HepG2 (cell line): ENCODE data around the gene TSKU. TPM values are rescaled to one million over a fixed set of nuclear protein-coding genes. Genes with fewer than 3 reads are reported as not detected.

Experiments used
- BCL6 ChIP-seq: IDR thresholded peaks from 2 replicates; pipeline ENCODE4 v1.6.1; 2016; ENCODE audit warnings: missing genetic modification reagents, missing compliant biosample characterization
- DPF2 ChIP-seq: sonication (generic); formaldehyde crosslinking; IDR thresholded peaks from 2 replicates; pipeline ENCODE4 v1.4.0; 2020; ENCODE audit warnings: mild to moderate bottlenecking, low read depth, missing genetic modification reagents, borderline replicate concordance
- FOXP4 ChIP-seq: sonication (generic); formaldehyde crosslinking; IDR thresholded peaks from 2 replicates; pipeline ENCODE4 v1.4.0; 2020; ENCODE audit warnings: missing genetic modification reagents
- GFI1 ChIP-seq: sonication (generic); formaldehyde crosslinking; IDR thresholded peaks from 2 replicates; pipeline ENCODE4 v1.5.0; 2020; ENCODE audit warnings: missing genetic modification reagents, mild to moderate bottlenecking, borderline replicate concordance
- HDAC2 ChIP-seq: sonication (generic); formaldehyde crosslinking; IDR thresholded peaks from 2 replicates; pipeline ENCODE4 v1.4.0; 2020; ENCODE audit warnings: missing genetic modification reagents
- HNF4A ChIP-seq: sonication (generic); formaldehyde crosslinking; IDR thresholded peaks from 2 replicates; pipeline ENCODE4 v1.4.0; 2020; ENCODE audit warnings: missing genetic modification reagents
- MAZ ChIP-seq, 2 experiments: sonication (generic) in 1 of 2; formaldehyde crosslinking in 1 of 2; IDR thresholded peaks; 2 replicates each; pipeline versions ENCODE4 v1.5.0 to v1.6.1; 2012 to 2020; ENCODE audit warnings: low read depth in 2 of 2, mild to moderate bottlenecking in 2 of 2, borderline replicate concordance in 1 of 2, improper control_type of control experiment in 1 of 2, low read length in 1 of 2, missing genetic modification reagents in 1 of 2, moderate library complexity in 1 of 2
- MED1 ChIP-seq: sonication (generic); formaldehyde crosslinking; IDR thresholded peaks from 2 replicates; pipeline ENCODE4 v1.4.0; 2020; ENCODE audit warnings: missing genetic modification reagents
- NR2F6 ChIP-seq, 2 experiments: IDR thresholded peaks; 2 replicates each; pipeline ENCODE4 v1.6.1; 2016; ENCODE audit warnings: antibody characterized with exemption in 1 of 2, mild to moderate bottlenecking in 1 of 2
- RCOR2 ChIP-seq: IDR thresholded peaks from 2 replicates; pipeline ENCODE4 v1.6.1; 2016; ENCODE audit warnings: missing biosample characterization, missing genetic modification reagents
- RXRA ChIP-seq: sonication (generic); formaldehyde crosslinking; IDR thresholded peaks from 2 replicates; pipeline ENCODE4 v1.5.1; 2020; ENCODE audit warnings: missing genetic modification reagents
- RXRB ChIP-seq: IDR thresholded peaks from 2 replicates; pipeline ENCODE4 v1.6.1; 2016; ENCODE audit warnings: borderline replicate concordance, missing genetic modification reagents, missing compliant biosample characterization
- SAP130 ChIP-seq: IDR thresholded peaks from 2 replicates; pipeline ENCODE4 v1.6.1; 2016; ENCODE audit warnings: low read depth
- SKI ChIP-seq: fragments of 450-650 bp; IDR thresholded peaks from one replicate; pipeline ENCODE4 v1.6.1; 2018; ENCODE audit warnings: mild to moderate bottlenecking; ENCODE audit not compliant: partially characterized antibody
- THRA ChIP-seq: sonication (generic); formaldehyde crosslinking; IDR thresholded peaks from 2 replicates; pipeline ENCODE4 v1.4.0; 2020; ENCODE audit warnings: missing genetic modification reagents, borderline replicate concordance
- ZFP36L1 ChIP-seq: sonication (generic); formaldehyde crosslinking; IDR thresholded peaks from 2 replicates; pipeline ENCODE4 v1.8.0; 2022; ENCODE audit warnings: mild to moderate bottlenecking, missing genetic modification reagents, moderate library complexity
- ZNF589 ChIP-seq: sonication (generic); formaldehyde crosslinking; conservative IDR thresholded peaks from 2 replicates; pipeline ENCODE4 v1.8.0; 2022; ENCODE audit warnings: mild to moderate bottlenecking, moderate library complexity, missing genetic modification reagents
- ZNF746 ChIP-seq: sonication (generic); formaldehyde crosslinking; IDR thresholded peaks from 2 replicates; pipeline ENCODE4 v1.8.0; 2022; ENCODE audit warnings: mild to moderate bottlenecking, missing genetic modification reagents
- polyA plus RNA-seq, 8 experiments: library from polyadenylated mRNA; depleted of rRNA in 3 of 8; stranded (reverse) in 7 of 8; unstranded in 1 of 8; fragments of >200 nt; fragmentation: Illumina TruSeq in 4 of 8; extraction: Trizol in 4 of 8; gene quantifications; 2 replicates each; pipeline versions ENCODE4 v1.2.1 to v1.2.3, GENCODE V29; 2011 to 2016; ENCODE audit warnings: low read depth in 4 of 8, missing spikeins in 1 of 8, mixed read lengths in 1 of 8; ENCODE audit not compliant: insufficient read depth in 1 of 8
- total RNA-seq, 5 experiments: library from RNA; depleted of rRNA; stranded (reverse); fragments of >200 nt; fragmentation: Illumina TruSeq; extraction: Trizol; gene quantifications; 2 replicates each; pipeline ENCODE4 v1.2.3, GENCODE V29; 2016; ENCODE audit warnings: low read depth in 1 of 5
- TF ChIP-seq, protein P1 (sequence below): IDR thresholded peaks from 2 replicates; pipeline ENCODE4 v1.4.0; 2020; ENCODE audit warnings: mild to moderate bottlenecking, missing genetic modification reagents
- TF ChIP-seq, protein P2 (sequence below): sonication (generic); formaldehyde crosslinking; IDR thresholded peaks from 2 replicates; pipeline ENCODE4 v1.8.0; 2023; ENCODE audit warnings: mild to moderate bottlenecking, missing genetic modification reagents

Gene TSKU
- total and polyA plus RNA-seq, 2 of the 13 experiments (the other 11 are each of a cell fraction or from before 2014, with no cell fraction given) = 20.3 to 21.4 TPM

GRCh38 chr11:76781046-76781801, 1.9 kb upstream of the TSKU start (continued):
- TF ChIP-seq HDAC2 (CRISPR knock-in tag) = peak; percentile 75
- TF ChIP-seq HNF4A = peak; percentile 78
- no peak for TF ChIP-seq ZFP36L1 (CRISPR knock-in tag)
- 0 out of 2 replicates have a peak, but pooled peaks have one; percentile 39 for TF ChIP-seq DPF2 (CRISPR knock-in tag)
- peak; percentile 86; the same call in 1 of the 2 replicates for TF ChIP-seq THRA (CRISPR knock-in tag)
- peak; percentile 59; the same call in 1 of the 2 replicates for TF ChIP-seq NR2F6 (IDR thresholded peaks at IDR 0.05)
- TF ChIP-seq NR2F6 (CRISPR knock-in tag; IDR thresholded peaks at IDR 0.05) = peak; percentile 29; the same call in 1 of the 2 replicates
- peak; percentile 67 for TF ChIP-seq SAP130 (CRISPR knock-in tag)
- TF ChIP-seq MED1 (CRISPR knock-in tag) = peak; percentile 65; the same call in 1 of the 2 replicates
- TF ChIP-seq ZNF746 = peak; percentile 58; the same call in 1 of the 2 replicates
- TF ChIP-seq, protein P1, sequence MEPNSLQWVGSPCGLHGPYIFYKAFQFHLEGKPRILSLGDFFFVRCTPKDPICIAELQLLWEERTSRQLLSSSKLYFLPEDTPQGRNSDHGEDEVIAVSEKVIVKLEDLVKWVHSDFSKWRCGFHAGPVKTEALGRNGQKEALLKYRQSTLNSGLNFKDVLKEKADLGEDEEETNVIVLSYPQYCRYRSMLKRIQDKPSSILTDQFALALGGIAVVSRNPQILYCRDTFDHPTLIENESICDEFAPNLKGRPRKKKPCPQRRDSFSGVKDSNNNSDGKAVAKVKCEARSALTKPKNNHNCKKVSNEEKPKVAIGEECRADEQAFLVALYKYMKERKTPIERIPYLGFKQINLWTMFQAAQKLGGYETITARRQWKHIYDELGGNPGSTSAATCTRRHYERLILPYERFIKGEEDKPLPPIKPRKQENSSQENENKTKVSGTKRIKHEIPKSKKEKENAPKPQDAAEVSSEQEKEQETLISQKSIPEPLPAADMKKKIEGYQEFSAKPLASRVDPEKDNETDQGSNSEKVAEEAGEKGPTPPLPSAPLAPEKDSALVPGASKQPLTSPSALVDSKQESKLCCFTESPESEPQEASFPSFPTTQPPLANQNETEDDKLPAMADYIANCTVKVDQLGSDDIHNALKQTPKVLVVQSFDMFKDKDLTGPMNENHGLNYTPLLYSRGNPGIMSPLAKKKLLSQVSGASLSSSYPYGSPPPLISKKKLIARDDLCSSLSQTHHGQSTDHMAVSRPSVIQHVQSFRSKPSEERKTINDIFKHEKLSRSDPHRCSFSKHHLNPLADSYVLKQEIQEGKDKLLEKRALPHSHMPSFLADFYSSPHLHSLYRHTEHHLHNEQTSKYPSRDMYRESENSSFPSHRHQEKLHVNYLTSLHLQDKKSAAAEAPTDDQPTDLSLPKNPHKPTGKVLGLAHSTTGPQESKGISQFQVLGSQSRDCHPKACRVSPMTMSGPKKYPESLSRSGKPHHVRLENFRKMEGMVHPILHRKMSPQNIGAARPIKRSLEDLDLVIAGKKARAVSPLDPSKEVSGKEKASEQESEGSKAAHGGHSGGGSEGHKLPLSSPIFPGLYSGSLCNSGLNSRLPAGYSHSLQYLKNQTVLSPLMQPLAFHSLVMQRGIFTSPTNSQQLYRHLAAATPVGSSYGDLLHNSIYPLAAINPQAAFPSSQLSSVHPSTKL (CRISPR knock-in tag) = peak; percentile 74
- TF ChIP-seq RXRA = peak; percentile 84; the same call in 1 of the 2 replicates
- TF ChIP-seq, protein P2, sequence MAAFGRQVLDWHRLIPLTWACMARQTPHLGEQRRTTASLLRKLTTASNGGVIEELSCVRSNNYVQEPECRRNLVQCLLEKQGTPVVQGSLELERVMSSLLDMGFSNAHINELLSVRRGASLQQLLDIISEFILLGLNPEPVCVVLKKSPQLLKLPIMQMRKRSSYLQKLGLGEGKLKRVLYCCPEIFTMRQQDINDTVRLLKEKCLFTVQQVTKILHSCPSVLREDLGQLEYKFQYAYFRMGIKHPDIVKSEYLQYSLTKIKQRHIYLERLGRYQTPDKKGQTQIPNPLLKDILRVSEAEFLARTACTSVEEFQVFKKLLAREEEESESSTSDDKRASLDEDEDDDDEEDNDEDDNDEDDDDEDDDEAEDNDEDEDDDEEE (CRISPR knock-in tag) = no peak
- TF ChIP-seq MAZ (IDR thresholded peaks at IDR 0.05; ENCODE audit: borderline replicate concordance, low read depth, low read length) = no peak; the same call in 1 of the 2 replicates
- peak; percentile 47; the same call in 1 of the 2 replicates for TF ChIP-seq MAZ (CRISPR knock-in tag; IDR thresholded peaks at IDR 0.05; ENCODE audit: low read depth)
- TF ChIP-seq RCOR2 (CRISPR knock-in tag) = peak; percentile 80
- TF ChIP-seq BCL6 (CRISPR knock-in tag) = peak; percentile 77
- TF ChIP-seq SKI = peak; percentile 75
- TF ChIP-seq FOXP4 (CRISPR knock-in tag) = peak; percentile 67; the same call in 1 of the 2 replicates
- TF ChIP-seq RXRB (CRISPR knock-in tag) = peak; percentile 77
- TF ChIP-seq GFI1 = peak; percentile 61; the same call in 1 of the 2 replicates
- no peak for TF ChIP-seq ZNF589 (CRISPR knock-in tag)
